ENCODE results near the gene BTBD9. TPM values are rescaled to one million over a fixed set of nuclear protein-coding genes. Genes with fewer than 3 reads are reported as not detected.

Gene BTBD9
- total RNA-seq, 1 experiment from 2014 or later, result 8.9 TPM

DNA sequence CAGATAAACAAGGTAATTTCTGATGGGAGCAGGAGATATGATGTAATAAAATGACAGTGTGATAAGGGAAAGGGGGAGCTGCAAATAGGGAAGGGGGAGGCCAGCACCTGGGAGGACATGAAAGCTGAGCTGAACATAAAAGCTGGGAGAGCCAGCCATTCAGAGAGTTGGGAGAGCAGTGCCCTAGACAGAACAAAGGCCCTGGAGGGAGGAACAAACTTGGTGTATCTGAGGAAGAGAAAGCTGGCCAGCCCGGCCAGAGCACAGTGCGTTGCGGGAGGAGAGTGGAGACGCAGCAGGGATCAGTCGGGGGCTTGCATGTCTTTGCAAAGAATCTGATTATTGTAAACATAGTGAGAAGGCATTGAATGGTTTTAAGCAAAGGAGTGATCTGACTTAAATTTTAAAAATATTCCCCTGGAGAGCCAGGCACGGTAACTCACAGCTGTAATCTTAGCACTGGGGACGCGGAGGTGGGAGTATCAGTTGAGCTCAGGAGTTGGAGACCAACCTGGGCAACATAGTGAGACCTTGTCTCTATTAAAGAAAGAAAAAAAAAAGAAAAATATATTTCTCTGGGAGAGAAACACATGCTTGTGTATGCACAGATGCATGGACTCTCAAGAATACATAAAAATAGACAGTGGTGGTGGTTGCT, 502.0 kb downstream of the BTBD9 start:
- Histone ChIP-seq H2AFZ (ENCODE audit: low read length) (no peak overlapping the region), H4K5ac (ENCODE audit: insufficient read length, low read depth, low read length) (no peak overlapping the region), H2BK5ac (ENCODE audit: insufficient read length, low read length) (no peak overlapping the region), H3K23me2 (ENCODE audit: insufficient read length, low read depth, low read length, poor library complexity, severe bottlenecking) (no peaks in the 10 kb centered on the region), H2AK5ac (ENCODE audit: insufficient read length, low read length) (no peak overlapping the region), H3K14ac (ENCODE audit: insufficient read depth, low read length) (0 out of 2 replicates have a peak overlapping the region, but pooled peaks have one; percentile 29), H3T11ph (ENCODE audit: low read length) (no peak overlapping the region), H3K79me2 (ENCODE audit: insufficient read depth, low read length) (no peaks in the 10 kb centered on the region), H3K27me3 (ENCODE audit: insufficient read depth, low read length) (no peaks in the 10 kb centered on the region), H3K9me3 (ENCODE audit: control insufficient read depth, low read depth, low read length) (no peaks in the 10 kb centered on the region), H3K56ac (ENCODE audit: insufficient read length, low read depth, low read length) (no peak overlapping the region), H3K9ac (ENCODE audit: extremely low read depth, insufficient read length, low read length) (no peak overlapping the region), H2BK20ac (ENCODE audit: low read depth, low read length, poor library complexity, severe bottlenecking) (no peak overlapping the region), H2BK120ac (ENCODE audit: low read depth, low read length, poor library complexity, severe bottlenecking) (no peak overlapping the region), H3K27ac (ENCODE audit: insufficient read length, low read depth, low read length) (no peak overlapping the region), H3K4me2 (ENCODE audit: insufficient read depth, insufficient read length, low read length) (peak overlapping the region; percentile 15), H2BK15ac (ENCODE audit: low read depth, low read length) (no peak overlapping the region), H2BK12ac (ENCODE audit: insufficient read length, low read depth, low read length) (no peak overlapping the region), H4K20me1 (ENCODE audit: control insufficient read depth, insufficient read depth, insufficient read length) (no peaks in the 10 kb centered on the region), H3K23ac (ENCODE audit: insufficient read length, low read depth, low read length) (no peak overlapping the region), H3K4ac (ENCODE audit: low read depth, low read length) (no peak overlapping the region), H3K79me1 (ENCODE audit: insufficient read depth, low read depth, low read length, poor library complexity, severe bottlenecking) (no peaks in the 10 kb centered on the region), H4K8ac (replicated peaks; ENCODE audit: insufficient read length, low read depth, low read length) (no peak overlapping the region), H3K18ac (ENCODE audit: insufficient read length, low read depth, low read length) (no peak overlapping the region), H4K91ac (ENCODE audit: insufficient read length, low read depth, low read length) (no peak overlapping the region), H3K4me1 (ENCODE audit: insufficient read depth, low read length) (peaks cover 3% of the 10 kb centered on the region; the same call in 1 of the 2 replicates)
- peak overlapping the region; percentile 94 to 97 (median 95) for H3K27ac Mint-ChIP-seq
- H3K4me3 Mint-ChIP-seq, result peak overlapping the region; percentile 27 to 61
- TF ChIP-seq, protein P1, sequence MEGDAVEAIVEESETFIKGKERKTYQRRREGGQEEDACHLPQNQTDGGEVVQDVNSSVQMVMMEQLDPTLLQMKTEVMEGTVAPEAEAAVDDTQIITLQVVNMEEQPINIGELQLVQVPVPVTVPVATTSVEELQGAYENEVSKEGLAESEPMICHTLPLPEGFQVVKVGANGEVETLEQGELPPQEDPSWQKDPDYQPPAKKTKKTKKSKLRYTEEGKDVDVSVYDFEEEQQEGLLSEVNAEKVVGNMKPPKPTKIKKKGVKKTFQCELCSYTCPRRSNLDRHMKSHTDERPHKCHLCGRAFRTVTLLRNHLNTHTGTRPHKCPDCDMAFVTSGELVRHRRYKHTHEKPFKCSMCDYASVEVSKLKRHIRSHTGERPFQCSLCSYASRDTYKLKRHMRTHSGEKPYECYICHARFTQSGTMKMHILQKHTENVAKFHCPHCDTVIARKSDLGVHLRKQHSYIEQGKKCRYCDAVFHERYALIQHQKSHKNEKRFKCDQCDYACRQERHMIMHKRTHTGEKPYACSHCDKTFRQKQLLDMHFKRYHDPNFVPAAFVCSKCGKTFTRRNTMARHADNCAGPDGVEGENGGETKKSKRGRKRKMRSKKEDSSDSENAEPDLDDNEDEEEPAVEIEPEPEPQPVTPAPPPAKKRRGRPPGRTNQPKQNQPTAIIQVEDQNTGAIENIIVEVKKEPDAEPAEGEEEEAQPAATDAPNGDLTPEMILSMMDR (conservative IDR thresholded peaks at IDR 0.05), result no peak
- WGBS (ENCODE audit: extremely low coverage, insufficient read length, low lambda C conversion rate), result no CpG with 5 or more reads among the region's 8 CpGs
- no peaks in the 10 kb centered on the region; a peak in 1 of 7 replicates for H3K36me3 Mint-ChIP-seq (ENCODE audit: insufficient read depth in 1 of 3, low read depth in 3 of 3)
- H3K4me1 Mint-ChIP-seq, result peaks cover 49 to 51% of the 10 kb centered on the region in 2 experiments
- no peaks in the 10 kb centered on the region for H3K9me3 Mint-ChIP-seq
- peak; percentile 58 for DNase-seq
- H3K27me3 Mint-ChIP-seq (ENCODE audit: low read depth), result no peaks in the 10 kb centered on the region

Measured in H9 (cell line).